Keratinocyte (primary cell): ENCODE results near the gene REPIN1. TPM values are rescaled to one million over a fixed set of nuclear protein-coding genes. Genes with fewer than 3 reads are reported as not detected.
A peak's percentile ranks its signal among the peaks of the same experiment; 100 is the strongest.

Source experiments
- DNase-seq: peaks from one replicate; pipeline ENCODE4 v3.0.0-alpha.2; 2011; ENCODE audit warnings: low read depth, missing footprints, low spot score
- FAIRE-seq: peaks from 2 replicates; lab custom pipeline; 2011; peaks lifted over from hg19 to GRCh38; lab: Jason Lieb, UNC
- H2AFZ ChIP-seq: 2 replicates; pipeline ENCODE4 v1.6.0; 2012; ENCODE audit warnings: low read length, control low read depth, inconsistent platforms; ENCODE audit not compliant: control insufficient read depth
- H3K27ac ChIP-seq: 2 replicates; pipeline ENCODE4 v1.5.1; 2011; ENCODE audit warnings: low read length; ENCODE audit not compliant: control insufficient read depth, insufficient read depth
- H3K27me3 ChIP-seq: 3 replicates; pipeline ENCODE4 v1.6.0; 2011; ENCODE audit warnings: low read length; ENCODE audit not compliant: control insufficient read depth, insufficient read depth; ENCODE audit errors: extremely low read depth
- H3K36me3 ChIP-seq, 2 experiments: 2 replicates in 1 of 2; 3 replicates in 1 of 2; pipeline ENCODE4 v1.5.1; 2011; ENCODE audit warnings: low read length in 2 of 2, mild to moderate bottlenecking in 1 of 2; ENCODE audit not compliant: control insufficient read depth in 2 of 2, insufficient read depth in 2 of 2; ENCODE audit errors: extremely low read depth in 1 of 2
- H3K4me1 ChIP-seq: 3 replicates; pipeline ENCODE4 v1.5.1; 2011; ENCODE audit warnings: low read length; ENCODE audit not compliant: control insufficient read depth, insufficient read depth; ENCODE audit errors: extremely low read depth
- H3K4me2 ChIP-seq: 3 replicates; pipeline ENCODE4 v1.6.0; 2011; ENCODE audit warnings: low read depth, low read length; ENCODE audit not compliant: control insufficient read depth, insufficient read depth; ENCODE audit errors: extremely low read depth
- H3K4me3 ChIP-seq, 3 experiments: fragments of 200-600 bp in 1 of 3; sonication (generic) in 1 of 3; 2 replicates in 2 of 3; 3 replicates in 1 of 3; pipeline ENCODE4 v1.5.1; 2011 to 2016; ENCODE audit warnings: low read length in 3 of 3, mild to moderate bottlenecking in 3 of 3, control low read depth in 2 of 3, inconsistent platforms in 1 of 3, low read depth in 1 of 3, mixed read lengths in 1 of 3, mixed run types in 1 of 3, moderate library complexity in 1 of 3; ENCODE audit not compliant: control insufficient read depth in 2 of 3, insufficient read depth in 2 of 3; ENCODE audit errors: extremely low read depth in 1 of 3
- H3K79me2 ChIP-seq: 2 replicates; pipeline ENCODE4 v1.6.0; 2012; ENCODE audit warnings: low read length; ENCODE audit not compliant: control insufficient read depth, insufficient read depth
- H3K9ac ChIP-seq: 3 replicates; pipeline ENCODE4 v1.6.0; 2011; ENCODE audit warnings: low read length; ENCODE audit not compliant: control insufficient read depth, insufficient read depth; ENCODE audit errors: extremely low read depth
- H3K9me1 ChIP-seq: 3 replicates; pipeline ENCODE4 v1.6.0; 2011; ENCODE audit warnings: low read length; ENCODE audit not compliant: control insufficient read depth, insufficient read depth; ENCODE audit errors: extremely low read depth
- H3K9me3 ChIP-seq: 2 replicates; pipeline ENCODE4 v1.5.1; 2012; ENCODE audit warnings: low read depth, low read length; ENCODE audit not compliant: control insufficient read depth
- H4K20me1 ChIP-seq: 3 replicates; pipeline ENCODE4 v1.6.0; 2011; ENCODE audit warnings: low read length; ENCODE audit not compliant: control insufficient read depth, insufficient read depth; ENCODE audit errors: extremely low read depth
- EZH2 ChIP-seq: IDR thresholded peaks from one replicate; pipeline ENCODE4 v1.6.1; 2012; ENCODE audit warnings: inconsistent platforms, mild to moderate bottlenecking, low read length, moderate library complexity
- dilution Hi-C: fragments of 300-500 bp; cut with MboI; formaldehyde crosslinking; loops from one replicate; pipeline ENCODE4 v1.7.0; 2020; ENCODE audit warnings: low sequenced_read_pairs; ENCODE audit not compliant: extremely low pct_ligation_motif_present
- polyA plus RNA-seq, 5 experiments: library from polyadenylated mRNA; depleted of rRNA in 3 of 5; stranded (reverse) in 3 of 5; stranded (forward) in 1 of 5; unstranded in 1 of 5; fragments of >200 nt; gene quantifications; 1 replicate in 1 of 5; 2 replicates in 3 of 5; 3 replicates in 1 of 5; pipeline versions ENCODE4 v1.2.1 to v1.2.3, GENCODE V29; 2011 to 2012; ENCODE audit warnings: missing spikeins in 2 of 5, low read depth in 1 of 5, low replicate concordance in 1 of 5
- TF ChIP-seq, protein P1 (sequence below), 3 experiments: IDR thresholded peaks in 1 of 3; conservative IDR thresholded peaks in 1 of 3; optimal IDR thresholded peaks in 1 of 3; 2 replicates in 2 of 3; 3 replicates in 1 of 3; pipeline versions ENCODE3 to v1.5.1; 2011; ENCODE audit warnings: low read length in 3 of 3, mild to moderate bottlenecking in 3 of 3, moderate library complexity in 2 of 3, control low read depth in 1 of 3, inconsistent platforms in 1 of 3; ENCODE audit not compliant: insufficient read depth in 2 of 3; ENCODE audit errors: extremely low read depth in 1 of 3

The REPIN1 gene
- polyA plus RNA-seq, 1 donor (not counting 4 experiments of a cell fraction or from before 2014, with no cell fraction given) = 9.3 TPM

DNA sequence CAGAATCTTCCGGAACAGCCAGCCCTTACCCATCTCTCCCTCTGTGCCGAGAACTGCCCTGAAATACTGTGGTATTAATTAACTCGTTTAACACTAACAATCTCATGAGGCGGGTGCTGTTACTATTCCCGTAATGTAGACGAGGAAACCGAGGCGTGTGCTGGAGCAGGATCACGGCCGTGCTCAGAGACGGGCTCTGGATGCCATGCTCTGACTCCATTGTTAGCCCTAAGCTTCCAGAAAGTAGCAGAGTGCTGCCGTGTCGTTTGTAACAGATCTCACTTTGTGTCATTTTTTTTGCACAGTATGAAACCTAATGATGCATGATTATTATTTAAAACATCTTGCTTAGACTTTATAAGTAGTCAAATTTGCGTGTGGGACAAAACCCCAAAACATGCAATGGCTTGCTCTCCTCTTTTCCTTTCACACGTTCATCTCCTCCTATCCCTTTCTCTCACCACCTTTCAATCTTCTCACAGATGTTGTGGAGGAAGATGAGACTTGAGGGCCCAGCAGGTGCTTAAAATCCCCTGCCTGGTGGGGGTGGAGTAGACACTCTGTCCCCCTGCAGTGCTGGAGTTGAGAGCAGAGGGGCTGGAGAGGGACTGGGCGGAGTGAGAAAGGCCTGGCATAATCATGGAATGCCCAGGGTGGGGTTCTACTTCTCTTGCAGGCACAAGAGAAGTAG is 44.8 kb upstream of the REPIN1 start:
- H3K9me1 ChIP-seq = no peaks in the 10 kb centered on the region
- peak overlapping the region; percentile 95 for H2AFZ ChIP-seq
- no peaks in the 10 kb centered on the region for H3K27me3 ChIP-seq
- dilution Hi-C loops = no loop called here
- H3K9me3 ChIP-seq = no peaks in the 10 kb centered on the region
- H3K4me3 ChIP-seq = peak overlapping the region; percentile 58 to 74 (median 62)
- H3K4me2 ChIP-seq = peak overlapping the region; percentile 87
- FAIRE-seq = no peak
- H3K9ac ChIP-seq = peak overlapping the region; percentile 79
- peaks cover 22% of the 10 kb centered on the region for H3K4me1 ChIP-seq
- H3K36me3 ChIP-seq = no peaks in the 10 kb centered on the region
- H3K27ac ChIP-seq = peak overlapping the region; percentile 28
- DNase-seq = no peak
- no peak for TF ChIP-seq EZH2
- TF ChIP-seq, protein P1, sequence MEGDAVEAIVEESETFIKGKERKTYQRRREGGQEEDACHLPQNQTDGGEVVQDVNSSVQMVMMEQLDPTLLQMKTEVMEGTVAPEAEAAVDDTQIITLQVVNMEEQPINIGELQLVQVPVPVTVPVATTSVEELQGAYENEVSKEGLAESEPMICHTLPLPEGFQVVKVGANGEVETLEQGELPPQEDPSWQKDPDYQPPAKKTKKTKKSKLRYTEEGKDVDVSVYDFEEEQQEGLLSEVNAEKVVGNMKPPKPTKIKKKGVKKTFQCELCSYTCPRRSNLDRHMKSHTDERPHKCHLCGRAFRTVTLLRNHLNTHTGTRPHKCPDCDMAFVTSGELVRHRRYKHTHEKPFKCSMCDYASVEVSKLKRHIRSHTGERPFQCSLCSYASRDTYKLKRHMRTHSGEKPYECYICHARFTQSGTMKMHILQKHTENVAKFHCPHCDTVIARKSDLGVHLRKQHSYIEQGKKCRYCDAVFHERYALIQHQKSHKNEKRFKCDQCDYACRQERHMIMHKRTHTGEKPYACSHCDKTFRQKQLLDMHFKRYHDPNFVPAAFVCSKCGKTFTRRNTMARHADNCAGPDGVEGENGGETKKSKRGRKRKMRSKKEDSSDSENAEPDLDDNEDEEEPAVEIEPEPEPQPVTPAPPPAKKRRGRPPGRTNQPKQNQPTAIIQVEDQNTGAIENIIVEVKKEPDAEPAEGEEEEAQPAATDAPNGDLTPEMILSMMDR (optimal IDR thresholded peaks at IDR 0.05 in 1 of 3, IDR thresholded peaks at IDR 0.05 in 1 of 3, conservative IDR thresholded peaks at IDR 0.05 in 1 of 3; ENCODE audit: extremely low read depth in 1 of 3, insufficient read depth in 2 of 3, low read length in 3 of 3) = no peak
- no peaks in the 10 kb centered on the region for H4K20me1 ChIP-seq
- no peaks in the 10 kb centered on the region for H3K79me2 ChIP-seq

DNA sequence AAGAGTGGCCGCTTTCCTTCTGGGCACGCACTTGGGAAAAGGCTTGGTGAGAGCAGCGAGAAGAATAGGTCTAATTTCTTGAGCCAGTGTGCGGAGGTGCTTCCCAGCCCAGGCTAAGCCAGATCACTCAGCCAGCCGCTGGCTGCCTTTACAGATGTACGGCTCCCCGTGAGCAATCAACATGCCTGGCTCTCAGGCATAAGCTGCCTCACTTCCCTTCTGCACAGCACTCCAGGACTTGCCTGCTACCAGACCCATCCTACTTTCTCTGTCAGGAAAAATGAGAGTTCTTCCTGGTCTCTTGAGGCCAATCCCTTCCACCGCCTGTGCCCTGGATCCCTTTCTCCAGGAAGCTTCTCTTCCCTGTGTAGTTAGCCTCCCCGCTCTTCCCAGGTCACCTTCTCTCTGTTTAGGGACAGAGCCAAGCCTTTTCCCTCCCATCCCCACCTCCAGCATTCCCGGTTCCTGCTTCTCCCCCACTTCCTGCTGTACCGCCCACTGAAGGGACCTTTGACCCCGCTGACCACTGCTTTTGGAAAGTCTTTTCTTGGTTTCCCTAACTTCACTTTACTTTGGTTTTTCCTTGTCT is 44.2 kb upstream of the REPIN1 start:
- no peak overlapping the region for H3K27ac ChIP-seq
- no peaks in the 10 kb centered on the region for H4K20me1 ChIP-seq
- H3K4me3 ChIP-seq = peak overlapping the region in 1 of 3 experiments; percentile 74
- H3K9me1 ChIP-seq = no peaks in the 10 kb centered on the region
- H2AFZ ChIP-seq = peak overlapping the region; percentile 95
- peaks cover 22% of the 10 kb centered on the region for H3K4me1 ChIP-seq
- DNase-seq = no peak
- no peaks in the 10 kb centered on the region for H3K36me3 ChIP-seq
- H3K9me3 ChIP-seq = no peaks in the 10 kb centered on the region
- no peak for FAIRE-seq
- peak; percentile 11 for TF ChIP-seq EZH2
- TF ChIP-seq, protein P1 (optimal IDR thresholded peaks at IDR 0.05 in 1 of 3, IDR thresholded peaks at IDR 0.05 in 1 of 3, conservative IDR thresholded peaks at IDR 0.05 in 1 of 3; ENCODE audit: extremely low read depth in 1 of 3, insufficient read depth in 2 of 3, low read length in 3 of 3) = no peak
- dilution Hi-C loops = no loop called here
- H3K4me2 ChIP-seq = peak overlapping the region; percentile 87
- no peaks in the 10 kb centered on the region for H3K79me2 ChIP-seq
- H3K27me3 ChIP-seq = no peaks in the 10 kb centered on the region
- no peak overlapping the region for H3K9ac ChIP-seq
